Lower leg skin (tissue), 3 donors: Measurements from ENCODE around the gene POLD3.

Source experiments
- CTCF ChIP-seq, 3 donors: fragments of 450-650 bp; IDR thresholded peaks; one replicate each; pipeline ENCODE4 v1.5.1; 2016; ENCODE audit warnings: antibody characterized with exemption in 3 of 3, mild to moderate bottlenecking in 3 of 3, moderate library complexity in 2 of 3
- POLR2A ChIP-seq, 2 donors: fragments of 450-650 bp; IDR thresholded peaks; one replicate each; pipeline ENCODE4 v1.6.1; 2016 to 2017; ENCODE audit warnings: antibody characterized with exemption in 2 of 2, mild to moderate bottlenecking in 1 of 2, moderate library complexity in 1 of 2

DNA sequence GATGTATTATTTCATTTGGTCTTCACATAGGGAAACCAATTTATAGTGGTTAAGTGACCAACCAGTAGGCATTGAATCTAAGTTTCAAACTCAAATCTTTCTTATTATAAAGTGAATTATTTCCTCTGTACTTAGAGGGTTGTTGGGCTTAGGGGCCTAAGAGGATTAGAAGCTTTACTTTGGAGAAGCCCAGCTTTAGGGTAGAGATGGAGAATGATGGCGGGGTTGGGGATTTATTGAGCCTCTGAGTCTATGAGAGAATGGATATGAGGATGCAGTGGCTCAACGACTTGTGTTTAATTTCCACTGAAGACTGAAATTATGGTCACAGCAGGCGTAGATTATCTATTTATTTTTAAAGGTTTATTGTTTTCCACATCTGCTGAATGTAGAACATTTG lies 83.4 kb downstream of the POLD3 start:
- TF ChIP-seq CTCF (IDR thresholded peaks at IDR 0.05) (no peak), POLR2A (IDR thresholded peaks at IDR 0.05) (no peak)
